Mucosa of stomach (tissue), 1 donor: Measurements from ENCODE around the gene ST14.

ENCODE experiments used
- H3K27me3 ChIP-seq: one replicate; pipeline ENCODE4 v1.7.0; 2013; ENCODE audit warnings: mild to moderate bottlenecking, low read length; ENCODE audit not compliant: control insufficient read depth, insufficient read depth
- H3K36me3 ChIP-seq: one replicate; pipeline ENCODE4 v1.7.0; 2013; ENCODE audit warnings: low read length; ENCODE audit not compliant: control insufficient read depth, insufficient read depth
- H3K4me1 ChIP-seq: one replicate; pipeline ENCODE4 v1.7.0; 2013; ENCODE audit warnings: mild to moderate bottlenecking, low read length; ENCODE audit not compliant: control insufficient read depth, insufficient read depth
- H3K4me3 ChIP-seq: one replicate; pipeline ENCODE4 v1.7.0; 2013; ENCODE audit warnings: low read length
- H3K9ac ChIP-seq: one replicate; pipeline ENCODE4 v1.7.0; 2013; ENCODE audit warnings: mild to moderate bottlenecking, low read length, moderate library complexity
- H3K9me3 ChIP-seq: one replicate; pipeline ENCODE4 v1.7.0; 2013; ENCODE audit warnings: mild to moderate bottlenecking, low read length, moderate library complexity; ENCODE audit not compliant: control insufficient read depth
- donor health status: Pancreatic carcinoma.

The ST14 gene

GRCh38 chr11:130157840-130158239, 1.7 kb upstream of the ST14 start:
- Histone ChIP-seq H3K9ac (no peak overlapping the region), H3K36me3 (no peaks in the 10 kb centered on the region), H3K9me3 (no peaks in the 10 kb centered on the region), H3K4me1 (peaks cover 25% of the 10 kb centered on the region), H3K4me3 (no peak overlapping the region), H3K27me3 (no peaks in the 10 kb centered on the region)

DNA sequence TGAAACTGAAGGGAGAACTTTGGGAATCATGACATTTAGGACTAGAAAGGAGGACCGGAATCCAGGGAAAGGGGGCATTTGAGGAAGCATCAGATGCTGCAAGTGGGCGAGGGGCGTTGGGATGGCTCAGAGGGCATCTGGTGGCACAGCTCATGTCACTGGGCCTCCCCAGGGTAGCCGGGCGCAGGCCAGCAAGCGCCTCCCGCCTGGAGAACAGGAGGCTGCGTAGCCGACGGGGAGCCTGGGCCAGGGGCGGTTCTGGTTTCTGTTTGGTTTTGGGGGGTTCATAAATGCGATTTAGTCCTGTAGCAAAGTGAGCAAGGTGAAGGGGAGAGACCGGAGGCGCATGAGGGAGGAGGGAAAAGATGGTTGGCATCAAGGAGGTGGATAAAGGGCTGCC, 443 bp upstream of the ST14 start:
- Histone ChIP-seq H3K36me3 (no peaks in the 10 kb centered on the region), H3K4me3 (no peak overlapping the region), H3K9me3 (no peaks in the 10 kb centered on the region), H3K4me1 (peaks cover 37% of the 10 kb centered on the region), H3K9ac (no peak overlapping the region), H3K27me3 (no peaks in the 10 kb centered on the region)

- Histone ChIP-seq H3K9ac (peak overlapping the region; percentile 84), H3K36me3 (no peaks in the 10 kb centered on the region), H3K4me3 (peak overlapping the region; percentile 72), H3K4me1 (peaks cover 42% of the 10 kb centered on the region), H3K27me3 (no peaks in the 10 kb centered on the region), H3K9me3 (no peaks in the 10 kb centered on the region)
These were observed 1.0 kb downstream of the ST14 start for GRCh38 chr11:130160498-130161155.

- Histone ChIP-seq H3K4me3 (peak overlapping the region; percentile 72), H3K36me3 (no peaks in the 10 kb centered on the region), H3K4me1 (peaks cover 47% of the 10 kb centered on the region), H3K9ac (peak overlapping the region; percentile 84), H3K27me3 (no peaks in the 10 kb centered on the region), H3K9me3 (no peaks in the 10 kb centered on the region)
These were observed 2.0 kb downstream of the ST14 start for GRCh38 chr11:130161441-130162145.

- Histone ChIP-seq H3K36me3 (no peaks in the 10 kb centered on the region), H3K9me3 (no peaks in the 10 kb centered on the region), H3K4me3 (no peak overlapping the region), H3K9ac (no peak overlapping the region), H3K4me1 (peaks cover 49% of the 10 kb centered on the region), H3K27me3 (no peaks in the 10 kb centered on the region)
These were observed 3.2 kb downstream of the ST14 start for GRCh38 chr11:130162733-130163132.

- Histone ChIP-seq H3K36me3 (no peaks in the 10 kb centered on the region), H3K4me3 (no peak overlapping the region), H3K27me3 (no peaks in the 10 kb centered on the region), H3K9me3 (no peaks in the 10 kb centered on the region), H3K4me1 (peaks cover 57% of the 10 kb centered on the region), H3K9ac (peak overlapping the region; percentile 19)
These were observed 4.0 kb downstream of the ST14 start for GRCh38 chr11:130163346-130164220.

DNA sequence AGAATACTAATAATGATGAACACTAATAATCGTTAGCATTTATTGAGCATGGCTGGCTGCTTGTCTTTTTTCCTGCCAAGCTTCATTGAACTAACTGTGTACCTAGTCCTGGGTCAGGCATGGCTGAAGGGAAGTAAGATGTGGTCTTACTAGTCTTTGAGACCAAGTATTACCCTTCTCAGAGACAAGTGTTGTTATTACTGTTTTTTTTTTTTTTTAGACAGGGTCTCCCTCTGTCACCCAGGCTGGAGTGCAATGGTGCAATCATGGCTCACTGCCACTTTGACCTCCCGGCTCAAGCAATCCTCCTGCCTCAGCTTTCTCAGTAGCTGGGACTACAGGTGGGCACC, 4.6 kb downstream of the ST14 start:
- H3K4me3 ChIP-seq, result no peak overlapping the region
- no peaks in the 10 kb centered on the region for H3K36me3 ChIP-seq
- H3K4me1 ChIP-seq, result peaks cover 56% of the 10 kb centered on the region
- H3K27me3 ChIP-seq, result no peaks in the 10 kb centered on the region
- no peak overlapping the region for H3K9ac ChIP-seq
- H3K9me3 ChIP-seq, result no peaks in the 10 kb centered on the region

- peaks cover 68% of the 10 kb centered on the region for H3K4me1 ChIP-seq
These were observed 6.2 kb downstream of the ST14 start for GRCh38 chr11:130165601-130166456.

DNA sequence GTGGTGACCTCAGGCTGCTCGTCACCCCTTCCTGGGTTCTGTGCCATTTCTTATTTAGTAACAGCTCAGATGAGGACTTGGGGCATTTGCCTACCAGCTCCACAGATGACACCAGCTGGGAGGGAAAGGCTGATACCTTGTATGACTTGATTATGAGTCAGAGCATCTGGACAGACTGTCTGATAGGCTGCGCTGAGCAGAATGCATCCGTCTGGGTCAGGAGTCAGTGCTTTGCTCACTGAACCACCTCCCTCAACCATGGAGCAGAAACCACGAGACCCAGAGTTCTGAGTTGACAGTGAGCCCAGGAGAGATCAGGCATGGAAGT, 6.8 kb downstream of the ST14 start:
- Histone ChIP-seq H3K27me3 (no peaks in the 10 kb centered on the region), H3K4me1 (peaks cover 70% of the 10 kb centered on the region), H3K36me3 (no peaks in the 10 kb centered on the region), H3K9ac (no peak overlapping the region), H3K4me3 (no peak overlapping the region), H3K9me3 (no peaks in the 10 kb centered on the region)

More at GRCh38 chr11:130165601-130166456, 6.2 kb downstream of the ST14 start:
- Histone ChIP-seq H3K9ac (no peak overlapping the region), H3K36me3 (no peaks in the 10 kb centered on the region), H3K9me3 (no peaks in the 10 kb centered on the region), H3K27me3 (no peaks in the 10 kb centered on the region), H3K4me3 (no peak overlapping the region)

DNA sequence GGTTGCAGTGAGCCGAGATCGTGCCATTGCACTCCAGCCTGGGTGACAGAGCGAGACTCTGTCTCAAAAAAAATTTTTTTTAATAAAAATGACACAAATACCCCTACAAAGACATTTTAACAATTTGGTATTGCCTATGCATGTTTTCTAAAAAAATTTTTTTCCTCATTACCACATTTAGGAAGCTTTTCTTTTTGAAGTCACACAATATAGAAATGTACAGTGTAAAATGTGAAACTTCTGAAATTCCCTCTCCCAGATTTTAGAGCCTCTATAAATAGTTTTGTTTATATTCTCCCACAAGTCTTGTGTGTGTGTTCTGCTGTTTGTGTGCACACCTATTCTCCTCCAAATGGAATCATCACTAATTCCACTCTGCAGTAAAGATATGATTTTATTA, 7.6 kb downstream of the ST14 start:
- Histone ChIP-seq H3K4me1 (peaks cover 63% of the 10 kb centered on the region), H3K27me3 (no peaks in the 10 kb centered on the region), H3K36me3 (no peaks in the 10 kb centered on the region), H3K4me3 (no peak overlapping the region), H3K9me3 (no peaks in the 10 kb centered on the region), H3K9ac (no peak overlapping the region)

GRCh38 chr11:130168105-130168504, 8.5 kb downstream of the ST14 start:
- Histone ChIP-seq H3K9me3 (no peaks in the 10 kb centered on the region), H3K4me1 (peaks cover 54% of the 10 kb centered on the region), H3K9ac (no peak overlapping the region), H3K4me3 (no peak overlapping the region), H3K27me3 (no peaks in the 10 kb centered on the region), H3K36me3 (no peaks in the 10 kb centered on the region)
